AG10803 (cell line): ENCODE results near the gene INHA.
A peak's percentile ranks its signal among the peaks of the same experiment; 100 is the strongest.

Experiments
- DNase-seq: peaks from one replicate; pipeline ENCODE4 v3.0.0; 2010; ENCODE audit warnings: low read depth
- H3K4me3 ChIP-seq: 2 replicates; pipeline ENCODE4 v1.5.1; 2011; ENCODE audit warnings: mild to moderate bottlenecking, low read length, control low read depth
- CTCF ChIP-seq: conservative IDR thresholded peaks from 2 replicates; pipeline ENCODE4 v1.5.1; 2011; ENCODE audit warnings: mild to moderate bottlenecking, low read length, control low read depth, inconsistent platforms

The INHA gene

GRCh38 chr2:219547621-219548020 lies 24.5 kb upstream of the INHA start:
- H3K4me3 ChIP-seq: no peak overlapping the region
- DNase-seq: no peak
- no peak for TF ChIP-seq CTCF

GRCh38 chr2:219548990-219549389 lies 23.1 kb upstream of the INHA start:
- DNase-seq: no peak
- no peak for TF ChIP-seq CTCF
- H3K4me3 ChIP-seq: no peak overlapping the region

GRCh38 chr2:219549619-219550018 lies 22.5 kb upstream of the INHA start:
- TF ChIP-seq CTCF: no peak
- H3K4me3 ChIP-seq: no peak overlapping the region
- no peak for DNase-seq

- TF ChIP-seq CTCF: no peak
- peak; percentile 29 for DNase-seq
- peak overlapping the region; percentile 69 for H3K4me3 ChIP-seq
Measured at GRCh38 chr2:219551441-219552381, 20.4 kb upstream of the INHA start.

- peak overlapping the region; percentile 69 for H3K4me3 ChIP-seq
- no peak for TF ChIP-seq CTCF
- peak; percentile 72 for DNase-seq
Measured at GRCh38 chr2:219552382-219553167, 19.5 kb upstream of the INHA start.

GRCh38 chr2:219553168-219553417 lies 19.0 kb upstream of the INHA start:
- no peak for DNase-seq

More at GRCh38 chr2:219553168-219553417, 19.0 kb upstream of the INHA start:
- peak overlapping the region; percentile 69 for H3K4me3 ChIP-seq
- TF ChIP-seq CTCF: no peak
